Ovary (tissue), 9 donors: ENCODE measurements around the gene VPS26A. TPM values are rescaled to one million over a fixed set of nuclear protein-coding genes. Genes with fewer than 3 reads are reported as not detected.
A peak's percentile ranks its signal among the peaks of the same experiment; 100 is the strongest.

Experiments
- DNase-seq, 5 donors: peaks; one replicate each; pipeline ENCODE4 v3.0.0-alpha.2; 2019 to 2020
- H3K27ac ChIP-seq, 2 donors: fragments of 200-600 bp; one replicate each; pipeline versions ENCODE4 v1.5.1 to v1.8.0; 2019 to 2022
- H3K27me3 ChIP-seq: fragments of 200-600 bp; one replicate; pipeline ENCODE4 v1.8.0; 2022
- H3K36me3 ChIP-seq: fragments of 200-600 bp; sonication (generic); one replicate; pipeline ENCODE4 v1.5.1; 2019
- H3K4me1 ChIP-seq: one replicate; pipeline ENCODE4 v1.8.1; 2013; ENCODE audit warnings: mild to moderate bottlenecking, moderate library complexity; ENCODE audit not compliant: insufficient read depth
- H3K4me3 ChIP-seq: fragments of 200-600 bp; sonication (generic); one replicate; pipeline ENCODE4 v1.5.1; 2017
- H3K9me3 ChIP-seq, 2 donors: fragments of 200-600 bp in 1 of 2; sonication (generic) in 1 of 2; one replicate each; pipeline versions ENCODE4 v1.5.1 to v1.8.1; 2013 to 2019; ENCODE audit warnings: mild to moderate bottlenecking in 1 of 2, moderate library complexity in 1 of 2
- CTCF ChIP-seq, 3 donors: fragments of 450-650 bp in 2 of 3; fragments of 200-600 bp in 1 of 3; IDR thresholded peaks; one replicate each; pipeline versions ENCODE4 v1.5.1 to v1.8.0; 2016 to 2022; ENCODE audit warnings: antibody characterized with exemption in 3 of 3, mild to moderate bottlenecking in 1 of 3
- EP300 ChIP-seq: sonication (generic); formaldehyde crosslinking; IDR thresholded peaks from one replicate; pipeline ENCODE4 v1.6.1; 2017; ENCODE audit warnings: antibody characterized with exemption
- POLR2A ChIP-seq: fragments of 450-650 bp; IDR thresholded peaks from one replicate; pipeline ENCODE4 v1.6.1; 2017; ENCODE audit warnings: antibody characterized with exemption, mild to moderate bottlenecking, moderate library complexity
- WGBS, 3 donors: extraction: QIAGEN DNeasy Blood & Tissue Kit in 1 of 3; methylation state at CpG; one replicate each; pipeline versions ENCODE4 v1.1.5 to v1.1.7; 2013 to 2017; 5-methylcytosine and 5-hydroxymethylcytosine counted together
- intact Hi-C, 4 donors: fragments of 100-400 bp; cut with DNase I; formaldehyde crosslinking; loops; one replicate each; pipeline versions ENCODE4 v1.11.0 to v1.15.1; 2022 to 2023
- polyA plus RNA-seq, 2 donors: library from polyadenylated mRNA; stranded (reverse); fragments of 200-250 nt in 1 of 2; fragments of 350-450 nt in 1 of 2; fragmentation: Illumina TruSeq in 1 of 2; extraction: RNeasy Lipid Tissue Mini Kit (QIAGEN cat#74804) in 1 of 2; gene quantifications; one replicate each; pipeline ENCODE4 v1.2.3, GENCODE V29; 2013 to 2014
- total RNA-seq, 7 donors: library from RNA; depleted of rRNA in 2 of 7; stranded (reverse); fragments of >200 nt in 2 of 7; fragmentation: NEBNext Ultra II Directional in 3 of 7; extraction: Animal tissue kit (Norgen Biotek cat#: 25700) in 3 of 7; gene quantifications; one replicate each; pipeline versions ENCODE4 v1.1.0 to v1.2.4, GENCODE V29; 2016 to 2023
- donor health status: DM: no; HTN: no; CAD: no; lungs with moderate emphysema.
- donor health status: DM: no; HTN: no; CAD: no.
- donor health status: Bipolar disorder and iron deficiency.
- donor health status: DM: yes; HTN: yes; CAD: no.
- donor health status: DM: no; HTN: no; CAD: no.
- donor health status: DM: yes; HTN: yes; CAD: no.

VPS26A gene
- total and polyA plus RNA-seq, 9 donors = 21.3 to 65.4 (median 44.1) TPM

GRCh38 chr10:69080226-69080625, 43.8 kb upstream of the VPS26A start:
- intact Hi-C loops = loop anchor here in 1 of 4 donors (10.0 kb wide), 1 partner anchor 75 kb away; no protein-coding TSS in a partner anchor
- 71 to 73% (median 73%) methylated on average over 4 of the region's 4 CpGs for WGBS, 3 donors

GRCh38 chr10:69086001-69086509, 37.9 kb upstream of the VPS26A start:
- no peak for DNase-seq
- no peaks in the 10 kb centered on the region for H3K9me3 ChIP-seq
- WGBS, 3 donors = 42 to 59% (median 43%) methylated on average over 9 of the region's 9 CpGs
- intact Hi-C loops = loop anchor here in 1 of 4 donors (10.0 kb wide), 1 partner anchor 81 kb away; no protein-coding TSS in a partner anchor
- H3K27me3 ChIP-seq = no peaks in the 10 kb centered on the region
- H3K27ac ChIP-seq = no peak overlapping the region
- H3K4me3 ChIP-seq = no peak overlapping the region
- TF ChIP-seq POLR2A = no peak
- no peak for TF ChIP-seq CTCF (IDR thresholded peaks at IDR 0.05)
- TF ChIP-seq EP300 = no peak
- H3K4me1 ChIP-seq = no peaks in the 10 kb centered on the region
- H3K36me3 ChIP-seq = no peaks in the 10 kb centered on the region

More at GRCh38 chr10:69080226-69080625, 43.8 kb upstream of the VPS26A start:
- H3K9me3 ChIP-seq = no peaks in the 10 kb centered on the region
- H3K4me3 ChIP-seq = no peak overlapping the region
- no peaks in the 10 kb centered on the region for H3K4me1 ChIP-seq
- no peak for DNase-seq
- H3K27ac ChIP-seq = no peak overlapping the region
- no peaks in the 10 kb centered on the region for H3K27me3 ChIP-seq
- TF ChIP-seq CTCF (IDR thresholded peaks at IDR 0.05) (no peak), POLR2A (no peak), EP300 (no peak)
- no peaks in the 10 kb centered on the region for H3K36me3 ChIP-seq

- TF ChIP-seq POLR2A (peak; percentile 30), EP300 (peak; percentile 50), CTCF (IDR thresholded peaks at IDR 0.05) (no peak)
- no peaks in the 10 kb centered on the region for H3K9me3 ChIP-seq
- H3K4me1 ChIP-seq = no peaks in the 10 kb centered on the region
- H3K27me3 ChIP-seq = no peaks in the 10 kb centered on the region
- H3K4me3 ChIP-seq = peak within 1 kb of the TSS; percentile 10
- DNase-seq = peak in 4 of 5 donors; percentile 20 to 64 (median 30)
- intact Hi-C loops = loop anchor here in 1 of 4 donors (10.0 kb wide), 1 partner anchor 83 kb away; no protein-coding TSS in a partner anchor
- WGBS, 3 donors = 41 to 50% (median 42%) methylated on average over 10 of the region's 10 CpGs
- no peaks in the 10 kb centered on the region for H3K36me3 ChIP-seq
- H3K27ac ChIP-seq = peak within 1 kb of the TSS in 1 of 2 donors; percentile 11
Measured at GRCh38 chr10:69087590-69088470, 36.1 kb upstream of the VPS26A start, which contains the start of gene SRGN. Gene SRGN, plus strand, starts transcription at chr10:69088103. Its CDS starts 55 bp downstream, at chr10:69088158.

GRCh38 chr10:69088471-69088769, 35.6 kb upstream of the VPS26A start:
- intact Hi-C loops = loop anchor here in 1 of 4 donors (10.0 kb wide), 1 partner anchor 84 kb away; no protein-coding TSS in a partner anchor
- 77 to 82% (median 79%) methylated on average over 3 of the region's 3 CpGs for WGBS, 3 donors
- Histone ChIP-seq H3K27me3 (no peaks in the 10 kb centered on the region), H3K4me1 (no peaks in the 10 kb centered on the region), H3K36me3 (no peaks in the 10 kb centered on the region), H3K4me3 (peak overlapping the region; percentile 10), H3K9me3 (no peaks in the 10 kb centered on the region), H3K27ac (peak overlapping the region in 1 of 2 donors; percentile 11)
- DNase-seq = no peak
- no peak for TF ChIP-seq POLR2A
- no peak for TF ChIP-seq CTCF (IDR thresholded peaks at IDR 0.05)
- no peak for TF ChIP-seq EP300
